Activated naive CD4-positive, alpha-beta T cell treated with anti-CD3 and anti-CD28 coated beads, Interleukin-2, amount 50 U/mL, for 16 hours (primary cell): ENCODE measurements around the gene GLE1.
"Not testable (repeated sequence)": the region's sequence is repeated elsewhere in the genome, so short reads cannot be mapped to it uniquely, and the experiment has no call there.

Experiments
- DNase-seq: peaks from one replicate; pipeline ENCODE4 v3.0.0-alpha.2; 2020

Gene GLE1

DNA sequence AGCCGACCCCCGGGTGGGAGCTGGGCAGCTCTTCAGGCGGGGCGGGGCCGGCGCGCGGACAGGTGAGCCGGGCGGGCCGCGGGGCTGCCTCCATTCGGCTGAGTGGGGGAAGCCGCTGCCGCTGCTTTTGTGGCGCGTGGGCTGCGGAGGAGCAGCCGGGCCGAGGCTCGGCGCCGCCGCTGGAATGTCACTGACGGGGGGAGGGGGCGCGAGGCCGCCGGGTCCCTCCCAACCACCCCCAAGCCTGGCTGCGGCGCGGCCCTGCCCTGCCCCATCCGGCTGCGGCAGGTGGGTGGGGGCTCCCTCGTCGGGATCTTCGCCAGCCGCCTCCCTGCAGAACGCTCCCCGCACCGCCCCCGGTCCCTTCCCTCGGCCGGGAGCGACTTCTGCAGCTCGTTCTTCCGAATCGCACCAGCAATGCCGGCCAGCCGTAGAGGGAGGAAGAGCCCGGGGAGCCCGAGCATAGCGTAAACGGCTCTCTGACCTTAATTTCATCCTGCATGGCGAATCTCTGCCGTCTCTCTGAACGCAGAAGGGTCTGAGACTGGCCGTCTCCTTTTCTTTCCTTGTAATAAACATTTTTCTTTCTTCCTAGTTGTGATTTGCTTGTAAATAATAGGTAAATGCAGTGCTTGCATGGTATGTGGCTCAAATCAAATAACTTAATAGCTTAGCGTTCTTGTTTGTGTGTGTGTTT, 48.4 kb downstream of the GLE1 start:
- no peak for DNase-seq

DNA sequence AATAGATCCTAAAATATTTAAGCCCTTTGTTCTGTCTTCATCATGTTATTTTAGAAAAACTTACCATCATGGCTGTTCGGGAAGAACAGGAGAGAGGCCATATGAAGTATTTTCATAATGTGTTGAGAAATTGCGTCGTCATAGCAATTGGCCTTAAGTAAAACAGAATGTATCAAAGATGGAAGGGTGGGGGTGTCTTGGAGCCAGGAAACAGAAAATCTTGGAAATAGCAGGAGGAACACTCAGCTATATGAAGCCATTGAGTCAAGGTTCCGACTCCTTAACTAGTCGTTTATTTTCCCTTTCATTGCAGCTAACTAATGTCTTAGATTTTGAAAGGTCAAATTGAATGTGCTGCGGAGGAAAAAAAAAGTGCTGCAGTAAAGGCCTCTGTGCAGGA, 49.2 kb downstream of the GLE1 start:
- DNase-seq: no peak

DNA sequence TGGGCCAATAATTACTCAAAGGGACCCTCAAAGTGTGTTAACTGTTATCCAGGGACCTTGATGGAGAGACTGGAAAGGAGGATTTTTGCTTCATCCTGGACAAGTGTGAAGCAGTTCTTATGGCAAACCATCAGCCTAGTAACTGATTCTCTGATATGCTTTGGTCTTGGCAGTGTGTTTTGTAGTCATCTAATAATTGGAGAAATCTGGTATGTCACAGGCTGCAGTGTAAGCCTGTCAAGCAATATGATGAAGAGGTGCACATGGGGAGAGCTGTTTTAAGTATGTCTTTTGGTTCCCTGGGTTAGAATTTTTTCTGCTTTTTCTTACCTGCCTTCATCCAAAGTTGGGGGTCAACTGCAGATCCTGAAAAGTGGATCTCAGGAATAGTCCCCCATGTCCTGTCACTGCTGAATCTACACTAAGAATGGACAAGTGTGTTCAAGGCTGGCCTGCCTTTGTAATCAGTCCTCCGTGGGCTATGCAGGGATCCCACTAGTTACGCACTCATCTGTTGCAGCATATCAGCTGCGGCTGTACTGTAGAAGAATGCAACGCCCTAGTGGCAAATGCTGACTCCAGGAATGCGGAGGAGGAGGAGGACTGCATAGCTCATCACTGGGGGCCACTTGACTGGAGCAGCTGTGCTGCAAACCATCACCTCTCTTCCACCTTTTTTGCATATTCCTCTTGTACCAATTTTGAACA, 49.8 kb downstream of the GLE1 start:
- peak; percentile 15 for DNase-seq

GRCh38 chr9:128555180-128555721, 50.7 kb downstream of the GLE1 start:
- no peak for DNase-seq

DNA sequence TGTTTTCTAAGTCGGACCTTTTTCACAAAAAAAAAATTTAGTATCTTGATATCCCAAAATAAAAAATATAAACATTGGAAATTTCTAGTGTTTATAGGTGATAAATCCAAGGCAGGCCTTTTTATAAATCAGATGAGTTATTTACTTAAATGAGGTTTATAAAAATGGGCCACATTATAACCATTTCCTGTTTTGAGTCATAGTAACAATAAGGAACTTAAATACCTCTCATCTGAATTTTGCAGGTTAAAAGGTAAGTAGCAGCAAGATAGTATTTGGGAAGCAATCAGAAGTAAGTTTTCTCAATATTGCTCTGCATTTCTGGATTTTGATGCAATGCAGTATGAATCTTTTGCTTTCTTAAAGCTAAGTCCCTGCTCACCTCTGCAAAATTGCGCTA, 51.8 kb downstream of the GLE1 start:
- DNase-seq: no peak

- DNase-seq: no peak
These were observed 52.6 kb downstream of the GLE1 start for GRCh38 chr9:128556926-128557634.

DNA sequence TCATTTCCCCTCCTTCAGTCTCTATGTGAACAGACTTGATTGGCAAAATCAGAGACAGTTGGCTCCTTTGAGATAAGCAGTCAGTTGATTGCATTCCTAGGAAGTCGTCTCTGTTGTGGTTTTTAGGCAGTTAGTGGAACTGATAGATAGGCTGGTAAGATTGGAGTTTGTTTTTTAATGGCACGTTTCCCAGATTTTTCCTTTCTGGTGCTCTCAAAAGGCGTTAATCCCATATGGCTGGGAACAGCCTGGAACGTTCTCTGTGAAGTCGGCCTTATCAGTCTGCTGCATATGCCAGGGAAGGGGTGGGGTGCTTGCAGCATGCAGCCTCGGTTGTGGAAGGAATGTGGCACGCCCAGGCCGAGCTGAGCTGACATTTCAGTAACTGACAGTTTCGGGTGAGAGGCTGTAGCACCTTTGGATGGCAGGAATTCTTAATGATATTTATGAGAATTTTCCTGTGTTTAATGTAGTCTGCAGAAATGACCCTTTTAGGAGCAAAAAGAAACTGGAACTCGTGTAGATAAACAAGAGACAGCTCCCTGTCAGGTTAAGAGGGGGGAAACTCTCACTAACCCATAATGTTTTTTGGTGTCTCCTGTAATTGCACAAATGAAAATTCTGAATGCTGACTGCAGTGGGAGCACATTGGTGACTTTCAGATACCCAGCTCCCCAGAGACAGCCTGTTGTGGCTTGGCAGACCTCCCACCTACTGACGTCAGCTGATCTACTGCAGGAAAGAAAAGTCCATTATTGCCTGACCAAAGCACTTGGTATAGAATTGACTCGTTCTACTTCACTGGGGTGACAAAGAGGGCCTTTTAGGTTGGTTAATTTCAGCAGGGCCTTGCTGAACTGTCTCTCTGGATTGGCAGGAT, 54.2 kb downstream of the GLE1 start:
- peak; percentile 19 for DNase-seq

GRCh38 chr9:128565578-128565977, 61.1 kb downstream of the GLE1 start:
- no peak for DNase-seq

GRCh38 chr9:128568470-128569078, 64.1 kb downstream of the GLE1 start:
- DNase-seq: no peak

GRCh38 chr9:128575469-128575868, 71.0 kb downstream of the GLE1 start:
- no peak for DNase-seq

DNA sequence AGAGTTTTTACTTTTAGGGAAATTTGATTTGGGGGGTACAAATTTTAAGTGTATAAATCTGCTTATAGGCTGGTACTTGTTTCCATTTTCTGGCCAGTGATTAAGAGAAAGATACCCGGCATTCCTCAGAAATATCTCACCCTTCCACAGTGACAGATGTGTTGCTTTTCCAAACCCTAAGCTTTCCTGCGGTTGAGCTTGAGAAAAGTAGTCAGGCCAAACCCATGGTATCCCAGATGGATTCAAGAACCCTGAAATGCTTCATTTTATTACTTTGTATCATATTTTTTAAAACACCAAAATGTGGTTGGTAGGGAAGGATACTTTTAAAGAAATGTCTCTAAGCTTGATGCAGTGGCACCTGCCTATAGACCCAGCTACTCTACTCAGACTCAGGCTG, 71.4 kb downstream of the GLE1 start:
- DNase-seq: no peak

DNA sequence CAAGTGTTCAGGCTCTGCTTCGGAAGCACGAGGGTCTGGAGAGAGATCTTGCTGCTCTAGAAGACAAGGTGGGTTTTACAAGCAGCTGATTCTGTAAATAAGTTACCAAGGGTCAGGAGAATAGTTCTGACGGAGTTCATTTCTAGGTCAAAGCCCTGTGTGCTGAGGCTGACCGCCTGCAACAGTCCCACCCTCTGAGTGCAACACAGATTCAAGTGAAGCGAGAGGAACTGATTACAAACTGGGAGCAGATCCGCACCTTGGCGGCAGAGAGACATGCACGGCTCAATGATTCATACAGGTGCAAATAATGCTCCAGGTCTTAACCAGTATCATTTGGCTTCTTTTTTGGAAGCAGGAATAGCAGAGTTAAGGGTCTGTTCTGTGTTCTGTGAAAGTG, 72.7 kb downstream of the GLE1 start:
- no peak for DNase-seq

GRCh38 chr9:128579194-128579593, 74.7 kb downstream of the GLE1 start:
- no peak for DNase-seq

DNA sequence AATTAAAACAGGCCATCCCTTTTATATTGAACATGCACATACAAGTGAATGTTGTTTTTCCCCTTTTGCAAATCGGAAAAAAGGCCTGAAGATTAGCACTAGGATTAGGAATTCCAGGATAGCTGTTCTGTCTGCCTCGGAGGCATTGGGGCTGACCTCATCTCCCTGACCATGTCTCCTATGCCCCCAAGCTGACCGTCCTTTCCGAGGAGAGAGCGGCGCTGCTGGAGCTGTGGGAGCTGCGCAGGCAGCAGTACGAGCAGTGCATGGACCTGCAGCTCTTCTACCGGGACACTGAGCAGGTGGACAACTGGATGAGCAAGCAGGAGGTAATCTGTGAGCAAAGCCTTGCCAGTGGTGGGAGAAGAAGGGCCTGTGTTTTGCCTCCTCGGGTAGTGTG, 76.2 kb downstream of the GLE1 start:
- no peak for DNase-seq

DNA sequence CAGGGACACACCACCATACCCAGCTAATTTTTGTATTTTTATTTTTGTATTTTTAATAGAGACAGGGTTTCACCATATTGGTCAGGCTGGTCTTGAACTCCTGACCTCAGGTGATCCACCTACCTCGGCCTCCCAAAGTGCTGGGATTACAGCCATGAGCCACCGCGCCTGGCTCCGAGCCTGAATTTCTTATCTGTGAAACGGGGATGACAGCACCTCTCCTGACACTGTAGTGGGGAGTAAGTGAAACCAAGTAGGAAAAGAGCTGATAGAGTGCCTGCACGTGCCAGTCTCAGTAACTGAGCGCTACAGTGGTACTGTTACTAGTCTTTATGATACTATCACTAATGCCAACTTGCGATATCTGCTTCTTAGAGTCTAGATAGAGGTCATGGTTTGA, 80.6 kb downstream of the GLE1 start:
- not testable (repeated sequence) for DNase-seq

DNA sequence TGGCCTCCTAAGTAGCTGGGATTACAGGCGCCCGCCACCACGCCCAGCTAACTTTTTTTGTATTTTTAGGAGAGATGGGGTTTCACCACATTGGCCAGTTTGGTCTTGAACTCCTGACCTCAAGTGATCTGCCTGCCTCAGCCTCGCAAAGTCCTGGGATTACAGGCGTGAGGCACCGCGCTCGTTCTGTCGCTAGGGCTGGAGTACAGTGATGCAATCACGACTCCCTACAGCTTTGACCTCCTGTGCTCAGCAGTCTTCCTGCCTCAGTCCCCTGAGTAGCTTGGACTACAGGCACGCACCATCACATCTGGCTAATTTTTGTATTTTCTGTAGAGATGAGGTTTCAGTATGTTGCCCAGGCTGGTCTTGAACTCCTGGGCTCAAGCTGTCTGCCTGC, 82.4 kb downstream of the GLE1 start:
- DNase-seq: not testable (repeated sequence)

DNA sequence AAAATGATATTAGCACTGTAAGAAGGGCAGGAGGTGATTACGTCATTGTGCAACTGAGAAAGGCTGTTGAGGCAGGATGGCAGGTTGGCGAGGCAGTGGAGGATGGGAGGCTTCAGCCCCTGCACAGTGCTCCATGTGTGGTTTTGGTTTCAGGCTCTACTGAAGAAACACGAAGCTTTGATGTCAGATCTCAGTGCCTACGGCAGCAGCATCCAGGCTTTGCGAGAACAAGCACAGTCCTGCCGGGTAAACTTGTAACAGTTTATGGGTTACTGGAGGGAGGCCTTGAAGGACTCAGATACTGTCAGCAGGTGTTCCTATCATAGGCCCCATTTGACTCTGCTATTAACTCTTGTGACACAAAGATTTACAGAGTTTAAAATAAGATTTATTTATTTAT, 82.9 kb downstream of the GLE1 start:
- peak; percentile 61 for DNase-seq

GRCh38 chr9:128588581-128589233, 84.2 kb downstream of the GLE1 start:
- DNase-seq: no peak
